ENCODE data around the gene MACC1.

MACC1 gene

DNA sequence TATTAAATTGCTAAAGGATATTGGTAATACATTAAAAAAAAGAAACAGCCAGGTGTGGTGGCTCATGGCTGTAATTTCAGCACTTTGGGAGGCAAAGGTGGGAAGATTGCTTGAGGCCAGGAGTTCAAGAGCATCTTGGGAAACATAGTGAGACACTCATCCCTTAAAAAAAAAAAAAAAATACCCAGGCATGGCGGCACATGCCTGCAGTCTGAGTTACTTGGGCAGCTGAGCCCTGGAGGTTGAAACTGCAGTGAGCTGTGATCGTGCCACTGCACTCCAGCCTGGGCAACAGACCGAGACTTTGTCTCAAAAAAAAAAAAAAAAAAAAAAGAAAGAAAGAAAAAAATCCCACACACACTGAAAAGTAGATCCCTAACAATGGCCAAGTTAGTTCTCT lies 59.7 kb downstream of the MACC1 start:
- no peak for TF ChIP-seq CTCF (IDR thresholded peaks at IDR 0.05; ENCODE audit: extremely low read depth, insufficient read depth, missing control alignments)
- no peak for DNase-seq (ENCODE audit: low spot score)
- in situ Hi-C loops (cut with MboI; ENCODE audit: low pct_unique_long_range_greater_than_20kb, low sequenced_read_pairs, unreplicated experiment), result loop anchor here (25.0 kb wide), 2 partner anchors 170 to 395 kb away; partner anchors contain the start of gene TMEM196

- TF ChIP-seq CTCF (IDR thresholded peaks at IDR 0.05; ENCODE audit: extremely low read depth, insufficient read depth, missing control alignments), result no peak
- in situ Hi-C loops (cut with MboI; ENCODE audit: low pct_unique_long_range_greater_than_20kb, low sequenced_read_pairs, unreplicated experiment), result loop anchor here (25.0 kb wide), 2 partner anchors 167 to 392 kb away; partner anchors contain the start of gene TMEM196
- DNase-seq (ENCODE audit: low spot score), result no peak
Measured at GRCh38 chr7:20153999-20154398, 63.2 kb downstream of the MACC1 start.

DNA sequence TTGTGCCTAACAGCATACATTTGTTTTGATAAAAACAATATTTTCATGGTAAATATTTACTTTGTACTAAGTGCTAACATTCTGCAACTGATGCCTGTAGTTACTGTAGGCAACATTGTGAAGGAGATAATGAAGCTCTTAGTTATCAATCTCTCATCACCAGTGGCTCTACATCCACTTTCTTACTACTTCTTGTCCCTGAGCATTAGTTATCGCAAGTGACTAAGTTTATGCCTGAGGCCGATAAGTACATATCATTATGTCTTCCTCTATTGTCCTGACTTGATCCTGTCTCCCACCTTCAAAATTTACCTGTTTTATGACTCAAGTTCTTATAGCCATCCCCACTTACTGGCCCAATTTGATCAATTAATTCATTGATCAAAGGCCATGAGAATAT lies 63.6 kb downstream of the MACC1 start:
- DNase-seq (ENCODE audit: low spot score), result no peak
- TF ChIP-seq CTCF (IDR thresholded peaks at IDR 0.05; ENCODE audit: extremely low read depth, insufficient read depth, missing control alignments), result no peak
- in situ Hi-C loops (cut with MboI; ENCODE audit: low pct_unique_long_range_greater_than_20kb, low sequenced_read_pairs, unreplicated experiment), result loop anchor here (25.0 kb wide), 2 partner anchors 166 to 391 kb away; partner anchors contain the start of gene TMEM196

DNA sequence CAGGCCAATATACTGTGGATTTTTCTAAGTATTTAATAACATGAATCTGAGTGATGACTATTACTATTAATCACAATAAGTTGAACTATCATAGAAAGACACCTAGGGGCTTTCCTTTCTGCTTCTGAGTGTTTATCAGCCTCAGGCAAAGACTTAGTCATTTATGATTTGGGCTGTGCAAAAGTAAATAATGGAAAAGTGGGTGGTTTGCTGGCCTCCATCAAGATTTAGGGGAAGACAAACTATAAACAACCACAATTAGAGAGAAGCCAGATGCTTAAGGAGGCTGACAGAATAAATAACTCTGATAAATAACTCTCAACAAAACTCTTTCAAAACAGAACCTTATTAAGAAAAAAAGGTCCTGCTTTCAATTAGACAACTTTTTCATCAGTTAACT lies 64.7 kb downstream of the MACC1 start:
- in situ Hi-C loops (cut with MboI; ENCODE audit: low pct_unique_long_range_greater_than_20kb, low sequenced_read_pairs, unreplicated experiment), result loop anchor here (25.0 kb wide), 2 partner anchors 165 to 390 kb away; partner anchors contain the start of gene TMEM196
- TF ChIP-seq CTCF (IDR thresholded peaks at IDR 0.05; ENCODE audit: extremely low read depth, insufficient read depth, missing control alignments), result no peak
- DNase-seq (ENCODE audit: low spot score), result no peak

DNA sequence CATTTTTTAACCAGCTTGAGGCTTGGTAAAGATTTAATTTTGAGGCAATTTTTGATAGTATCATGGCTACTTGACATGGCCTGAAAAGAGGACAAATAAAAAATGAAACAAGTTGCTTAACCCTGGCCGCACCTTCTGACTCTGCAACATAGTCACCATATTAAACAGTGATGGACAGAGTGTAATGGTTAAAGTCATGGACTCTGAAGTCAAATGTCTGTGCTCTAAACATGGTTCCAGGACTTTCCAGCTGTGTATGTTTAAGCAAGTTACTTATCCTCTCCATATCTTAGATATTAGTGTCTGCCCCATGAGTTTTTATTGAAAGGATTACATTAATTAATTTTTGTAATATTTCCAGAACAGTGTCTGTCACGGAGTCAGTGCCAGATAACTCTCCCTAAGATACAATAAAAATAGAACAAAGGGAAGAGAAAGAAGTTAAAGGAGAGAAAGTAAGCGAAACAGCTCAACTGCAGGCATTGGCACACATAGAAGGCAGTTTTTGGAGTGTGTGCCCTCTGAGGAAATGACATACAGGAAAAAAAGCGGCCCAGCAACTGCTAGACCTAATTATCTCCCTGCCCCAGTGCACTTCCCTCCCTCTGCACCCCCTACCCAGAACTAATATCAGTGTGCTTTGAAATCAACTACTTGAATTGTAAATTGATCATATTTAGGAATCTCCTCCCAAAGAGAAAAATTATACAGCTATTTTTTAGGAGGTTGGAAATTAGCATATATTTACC lies 65.3 kb downstream of the MACC1 start:
- in situ Hi-C loops (cut with MboI; ENCODE audit: low pct_unique_long_range_greater_than_20kb, low sequenced_read_pairs, unreplicated experiment), result loop anchor here (25.0 kb wide), 2 partner anchors 165 to 390 kb away; partner anchors contain the start of gene TMEM196
- no peak for DNase-seq (ENCODE audit: low spot score)
- TF ChIP-seq CTCF (IDR thresholded peaks at IDR 0.05; ENCODE audit: extremely low read depth, insufficient read depth, missing control alignments), result no peak

GRCh38 chr7:20146451-20146850 lies 70.7 kb downstream of the MACC1 start:
- no peak for TF ChIP-seq CTCF (IDR thresholded peaks at IDR 0.05; ENCODE audit: extremely low read depth, insufficient read depth, missing control alignments)
- in situ Hi-C loops (cut with MboI; ENCODE audit: low pct_unique_long_range_greater_than_20kb, low sequenced_read_pairs, unreplicated experiment), result no loop called here
- DNase-seq (ENCODE audit: low spot score), result no peak

All from GM13977 (cell line).